GM23248 (cell line): ENCODE data around the gene PFDN1.

Source experiments
- EZH2 ChIP-seq: fragments of 200-600 bp; sonication (generic); IDR thresholded peaks from 2 replicates; pipeline ENCODE4 v1.6.1; 2018; ENCODE audit warnings: antibody characterized with exemption, mild to moderate bottlenecking; ENCODE audit not compliant: insufficient read depth, poor library complexity, severe bottlenecking
- EZH2phosphoT487 ChIP-seq: fragments of 200-600 bp; sonication (generic); IDR thresholded peaks from 2 replicates; pipeline ENCODE4 v1.6.1; 2018; ENCODE audit warnings: antibody characterized with exemption, moderate library complexity, mild to moderate bottlenecking, low read depth; ENCODE audit not compliant: insufficient read depth

GRCh38 chr5:140293849-140294100 lies 9.1 kb downstream of the PFDN1 start:
- TF ChIP-seq EZH2 (no peak), EZH2phosphoT487 (no peak)
